Medulla oblongata (tissue), 1 donor: ENCODE data around the gene RASGRF1.
A peak's percentile ranks its signal among the peaks of the same experiment; 100 is the strongest.

ENCODE experiments used
- DNase-seq: peaks from one replicate; pipeline ENCODE4 v3.0.0-alpha.2; 2015; ENCODE audit errors: extremely low spot score

RASGRF1 gene

DNA sequence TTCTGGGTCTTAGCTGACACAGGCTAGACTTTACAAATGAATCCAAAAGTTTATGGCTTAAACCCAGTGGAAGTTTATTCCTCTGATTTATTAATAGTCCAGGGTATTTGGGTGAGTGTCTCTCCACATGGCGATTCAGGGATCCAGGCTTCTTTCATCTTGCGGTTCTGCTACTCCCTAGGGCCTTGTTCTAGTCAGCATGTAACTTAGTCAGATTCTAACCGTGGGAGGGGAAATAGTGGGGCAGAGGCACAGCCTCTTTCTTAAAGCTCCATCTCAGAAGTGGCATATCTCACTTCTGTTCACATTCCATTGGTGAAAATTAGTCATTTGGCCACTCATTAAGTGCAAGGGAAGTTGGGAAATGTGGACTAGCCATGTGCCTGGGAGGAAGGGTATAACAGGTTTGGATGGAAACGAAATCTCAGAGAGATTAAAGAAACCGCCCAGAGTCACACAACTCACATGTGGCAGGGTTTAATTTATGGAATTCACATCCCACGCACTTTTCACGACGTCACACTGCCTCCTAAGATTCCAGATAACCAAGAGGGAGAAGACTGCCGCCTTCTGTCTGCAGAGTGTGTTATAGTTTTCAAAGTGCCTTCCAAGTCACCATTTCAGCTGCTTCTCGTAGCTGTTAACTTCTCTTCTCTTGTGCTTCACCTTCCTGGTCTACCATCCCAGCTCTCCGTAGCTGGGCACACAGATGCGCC is 11.4 kb upstream of the RASGRF1 start:
- DNase-seq = no peak

DNA sequence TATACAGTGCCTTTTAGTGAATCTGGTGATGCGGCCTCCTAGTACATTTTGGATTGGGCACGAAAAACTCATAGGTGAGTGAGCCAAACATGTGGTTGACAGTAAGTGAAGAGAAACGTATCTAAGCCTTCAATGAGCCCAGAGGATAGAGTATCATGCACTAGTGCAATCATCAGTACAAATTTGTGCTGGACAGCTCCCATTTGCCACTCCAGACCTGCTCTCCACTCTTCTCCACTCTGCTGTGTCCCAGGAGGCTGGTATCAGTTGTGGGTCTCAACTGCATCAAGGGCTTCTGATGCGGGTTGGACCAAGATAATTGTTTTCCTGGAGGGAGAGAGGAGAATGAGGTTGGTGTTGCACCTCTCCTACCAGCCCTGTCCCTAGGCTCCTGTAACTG is 9.1 kb upstream of the RASGRF1 start:
- no peak for DNase-seq

DNA sequence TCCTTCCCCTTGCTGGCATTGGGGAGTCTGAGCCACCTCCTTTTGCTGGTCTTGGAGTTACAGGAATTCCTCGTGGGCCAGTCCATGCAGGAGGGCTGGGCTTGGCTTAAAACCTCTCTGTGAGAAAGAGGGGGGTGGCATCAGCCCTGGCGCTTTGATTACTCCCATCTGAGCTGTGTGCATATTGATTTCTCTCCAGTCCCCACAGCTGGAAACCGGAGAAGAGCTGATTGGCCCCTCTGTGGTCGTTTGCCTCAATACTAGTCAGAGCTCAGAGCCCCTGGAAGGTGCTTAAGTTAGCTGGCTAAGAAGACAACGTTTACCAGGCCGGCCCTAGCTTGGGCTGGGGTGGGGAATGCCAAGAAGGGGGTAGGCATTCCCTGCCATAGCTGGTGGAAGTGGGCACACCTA is 4.0 kb upstream of the RASGRF1 start:
- no peak for DNase-seq

DNA sequence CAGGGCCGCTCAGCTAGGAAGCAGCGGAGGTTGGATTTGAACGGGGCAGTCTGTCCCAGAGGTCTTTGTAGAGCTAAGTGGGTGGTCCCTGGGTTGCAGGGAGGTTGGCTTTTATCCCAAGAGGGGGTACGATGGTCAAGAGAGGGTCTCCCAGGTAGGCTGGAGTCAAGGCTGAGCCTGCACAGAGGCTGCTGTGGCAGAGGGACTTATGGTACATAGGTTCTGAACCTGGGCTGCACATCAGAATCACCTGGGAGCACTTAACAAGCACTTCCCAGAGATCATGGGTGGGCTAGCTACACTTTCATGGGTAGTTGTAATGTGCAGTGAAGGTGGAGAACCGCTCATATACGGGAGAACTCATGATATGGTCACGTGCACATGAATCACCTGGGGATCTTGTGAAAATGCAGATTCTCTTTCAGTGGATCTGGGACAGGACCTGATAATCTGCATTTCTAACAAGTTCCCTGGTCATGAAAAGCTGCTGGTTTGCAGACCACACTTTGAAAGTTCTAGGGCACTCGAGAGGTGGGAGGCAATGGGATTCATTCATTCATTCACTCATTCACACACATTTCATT is 2.9 kb upstream of the RASGRF1 start:
- no peak for DNase-seq

DNA sequence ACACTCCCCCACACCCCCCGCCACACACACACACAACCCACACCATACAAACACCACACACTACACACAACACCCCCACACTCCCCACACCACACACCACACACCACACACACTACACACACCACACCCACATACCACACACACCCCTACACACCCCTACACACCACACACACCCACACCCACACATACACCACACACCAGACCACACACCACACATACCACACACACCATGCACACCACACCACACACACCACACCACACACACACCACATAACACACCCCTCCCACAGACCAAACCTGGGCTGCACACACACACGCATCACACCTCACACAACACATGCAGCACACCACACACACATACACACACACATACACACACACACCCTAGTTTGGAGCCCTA is 1.8 kb upstream of the RASGRF1 start:
- no peak for DNase-seq

DNA sequence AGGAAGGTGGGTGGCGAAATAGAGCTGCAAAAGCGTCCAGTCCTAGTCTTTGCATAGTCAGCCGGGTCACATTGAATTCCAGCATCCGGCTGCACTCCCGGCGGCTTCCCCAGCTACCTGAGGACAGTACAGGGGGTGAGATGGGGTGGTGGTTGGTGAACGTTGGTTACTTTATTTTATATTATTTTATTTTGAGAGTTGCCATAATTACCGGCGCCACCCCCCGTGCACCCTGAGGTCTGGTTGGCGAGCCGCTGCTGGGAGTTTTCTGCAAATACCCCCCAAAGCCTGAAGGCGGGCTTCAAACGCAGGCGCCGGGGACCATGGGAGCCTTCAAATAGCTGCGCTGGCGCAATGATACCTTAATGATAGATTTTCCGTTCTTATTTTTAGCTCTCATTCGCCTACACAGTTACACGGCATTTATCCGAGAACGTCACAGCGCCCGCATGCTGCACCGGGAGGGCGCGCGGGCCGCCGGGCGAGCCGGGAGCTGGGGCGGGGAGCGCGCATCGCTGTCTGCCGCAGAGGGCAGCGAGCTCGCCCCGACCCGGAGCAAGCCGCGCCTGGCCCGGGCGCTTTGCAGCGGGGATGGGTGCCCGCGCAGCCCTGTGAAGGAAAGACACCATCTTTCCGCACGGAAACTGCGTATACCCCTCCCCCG is 756 bp upstream of the RASGRF1 start:
- DNase-seq = no peak

DNA sequence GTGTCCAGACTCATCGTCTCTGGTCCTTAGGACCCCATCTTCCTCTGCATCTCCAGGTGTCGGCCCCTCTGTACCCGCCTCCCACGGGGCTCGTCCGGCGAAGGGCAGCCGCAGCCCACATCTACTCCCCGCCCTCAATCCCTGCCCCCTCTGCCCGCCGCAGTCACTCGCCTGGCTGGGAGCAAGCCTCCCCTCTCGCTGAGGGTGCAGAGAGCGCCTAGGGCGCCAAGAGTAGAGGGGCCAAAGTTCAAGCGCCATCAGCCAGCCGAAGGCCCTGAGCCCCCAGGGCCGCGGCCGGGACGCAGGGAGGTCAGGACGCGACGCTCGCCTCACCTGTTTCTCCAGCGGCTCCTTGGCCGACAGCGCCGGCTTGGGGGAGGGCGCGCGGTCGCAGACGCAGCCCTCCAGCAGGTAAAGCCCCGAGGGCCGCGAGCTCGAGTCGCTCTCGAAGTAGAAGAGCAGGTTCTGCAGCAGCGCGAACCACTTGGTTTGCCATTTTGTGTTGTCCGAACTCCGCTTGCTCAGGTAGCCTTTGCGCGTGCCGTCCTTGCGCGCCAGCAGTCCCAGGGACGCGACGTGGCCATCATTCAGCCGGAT is 592 bp downstream of the RASGRF1 start:
- no peak for DNase-seq

DNA sequence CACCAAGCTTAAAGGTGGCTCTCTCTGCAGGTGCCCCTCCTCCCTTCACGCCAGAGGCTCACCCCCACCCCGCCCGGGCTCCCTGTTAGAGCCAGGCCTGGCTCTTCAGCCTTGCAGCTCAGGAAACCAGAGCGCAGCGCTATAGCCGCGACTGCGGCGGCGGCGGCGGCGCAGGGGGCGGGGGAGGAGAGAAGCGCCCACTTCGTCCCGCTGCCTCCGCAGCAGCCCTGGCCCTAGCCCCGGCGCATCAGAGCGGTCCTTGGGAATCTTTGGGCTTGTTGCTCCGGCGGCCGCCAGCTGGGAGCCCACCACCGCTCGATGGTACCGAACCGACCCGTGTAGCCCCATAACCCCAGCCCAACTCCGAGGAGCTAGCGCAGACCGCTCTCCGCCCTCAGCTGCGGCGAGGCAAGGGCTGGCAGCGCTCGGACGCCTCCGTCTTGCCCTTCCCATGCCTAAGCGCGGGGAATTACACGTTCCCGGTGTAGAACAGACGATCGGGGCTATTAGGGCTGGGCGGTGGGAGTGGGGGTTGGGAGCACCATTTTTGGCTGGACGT is 1.2 kb downstream of the RASGRF1 start:
- no peak for DNase-seq

DNA sequence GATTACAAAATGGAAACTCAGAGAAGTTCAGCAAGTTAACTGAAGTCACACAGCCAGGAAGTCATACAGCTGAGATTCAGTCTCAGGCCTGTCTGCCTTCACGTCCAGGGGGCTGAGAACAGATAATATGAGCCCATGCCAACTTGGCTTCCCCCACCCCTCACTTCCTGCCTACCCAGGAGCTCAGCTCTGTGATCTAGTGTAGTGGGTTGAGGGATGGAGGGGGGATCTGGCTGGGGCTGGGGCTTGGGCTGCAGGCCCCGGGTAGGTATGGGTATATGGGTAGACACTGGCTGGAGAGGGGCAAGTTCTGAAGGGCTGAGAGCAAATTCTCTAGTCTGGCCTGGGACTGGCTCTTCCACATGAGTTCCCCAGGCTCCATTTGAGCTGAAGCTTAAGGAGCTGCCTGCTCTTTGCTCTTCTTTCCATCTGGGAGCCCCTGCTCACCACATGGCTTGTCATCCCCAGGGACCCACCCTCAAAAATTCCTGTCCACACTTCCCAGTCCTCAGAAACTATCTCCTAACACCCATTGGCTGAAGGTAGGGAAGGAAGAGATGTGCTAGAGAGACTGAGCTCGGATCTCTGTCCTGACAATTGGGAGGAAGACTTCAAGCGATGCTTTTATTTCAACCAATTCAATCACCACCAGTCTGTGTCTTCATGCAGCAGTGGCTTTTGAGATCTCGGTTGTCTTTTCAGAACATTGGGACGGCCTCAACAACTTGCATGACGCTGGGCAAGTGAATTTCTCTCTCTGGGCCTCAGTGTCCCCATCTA is 2.0 kb downstream of the RASGRF1 start:
- no peak for DNase-seq

DNA sequence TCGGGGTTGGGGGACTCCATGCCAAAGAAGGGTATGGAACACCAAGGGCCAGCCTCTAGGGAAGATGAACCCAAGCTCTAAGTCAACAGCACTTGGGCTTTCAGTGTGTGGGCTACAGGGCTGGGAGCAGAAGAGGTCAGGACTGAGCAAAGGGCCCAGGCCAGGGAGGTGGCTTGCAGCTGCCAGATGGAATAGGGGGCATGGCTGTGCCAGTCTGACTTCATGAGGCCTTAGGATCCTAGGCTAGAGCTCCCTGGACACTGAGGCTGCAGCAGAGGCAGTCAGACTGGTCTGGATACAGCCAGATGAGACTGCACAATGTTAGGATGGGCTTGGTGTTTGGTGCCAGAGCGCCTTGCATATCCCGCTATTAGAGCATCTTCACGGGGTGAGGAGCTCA is 3.8 kb downstream of the RASGRF1 start:
- no peak for DNase-seq

DNA sequence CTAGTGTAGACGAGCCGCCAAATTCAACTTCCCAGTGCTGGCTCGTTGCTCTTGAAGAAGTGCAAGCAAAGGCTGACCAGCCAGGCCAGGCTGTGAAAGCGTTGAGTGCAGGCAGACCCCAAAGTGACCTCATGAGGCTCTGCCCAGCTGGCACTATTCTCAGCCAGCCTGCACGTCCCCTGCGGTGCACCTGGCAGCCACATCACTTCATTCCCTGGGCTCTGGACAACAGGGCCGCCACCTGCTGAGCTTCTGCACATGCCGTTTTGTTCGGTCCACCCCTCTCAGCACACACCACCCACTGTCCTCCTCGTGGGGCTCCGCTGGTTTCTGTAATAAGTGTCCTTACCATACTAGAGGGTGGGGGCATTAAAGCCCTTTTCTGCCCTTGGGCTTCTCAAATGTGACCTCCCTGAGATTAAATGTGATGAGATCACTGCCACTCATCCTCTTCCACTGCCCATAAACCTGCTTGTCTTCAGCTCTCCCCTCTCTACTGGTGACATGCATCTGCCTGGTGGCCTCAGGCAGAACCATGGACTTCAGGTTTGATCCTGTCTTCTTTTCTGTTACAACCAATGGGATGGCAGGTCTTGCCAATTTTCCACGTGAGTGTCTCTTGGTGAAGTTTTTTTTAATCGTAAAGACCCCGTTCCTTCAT is 6.1 kb downstream of the RASGRF1 start:
- DNase-seq = no peak

DNA sequence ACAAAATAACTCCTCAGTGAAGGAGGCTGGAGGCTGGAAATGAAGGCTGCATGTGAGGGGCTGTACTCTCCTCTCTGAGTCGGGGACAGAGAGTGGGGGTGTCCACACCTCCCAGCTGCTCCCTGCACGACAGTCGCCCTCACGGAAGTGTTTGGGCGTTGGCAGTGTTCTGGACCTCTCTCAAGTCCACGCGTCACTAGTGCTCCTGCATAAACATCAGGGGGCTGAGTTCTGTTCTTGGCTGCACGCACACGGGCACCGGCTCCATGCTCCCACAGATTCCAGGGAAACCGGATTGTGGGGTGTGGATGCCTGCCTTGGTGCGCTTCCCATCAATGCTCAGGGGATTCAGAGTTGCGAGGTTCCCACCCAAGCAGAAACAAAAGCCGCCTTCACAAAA is 7.4 kb downstream of the RASGRF1 start:
- no peak for DNase-seq

DNA sequence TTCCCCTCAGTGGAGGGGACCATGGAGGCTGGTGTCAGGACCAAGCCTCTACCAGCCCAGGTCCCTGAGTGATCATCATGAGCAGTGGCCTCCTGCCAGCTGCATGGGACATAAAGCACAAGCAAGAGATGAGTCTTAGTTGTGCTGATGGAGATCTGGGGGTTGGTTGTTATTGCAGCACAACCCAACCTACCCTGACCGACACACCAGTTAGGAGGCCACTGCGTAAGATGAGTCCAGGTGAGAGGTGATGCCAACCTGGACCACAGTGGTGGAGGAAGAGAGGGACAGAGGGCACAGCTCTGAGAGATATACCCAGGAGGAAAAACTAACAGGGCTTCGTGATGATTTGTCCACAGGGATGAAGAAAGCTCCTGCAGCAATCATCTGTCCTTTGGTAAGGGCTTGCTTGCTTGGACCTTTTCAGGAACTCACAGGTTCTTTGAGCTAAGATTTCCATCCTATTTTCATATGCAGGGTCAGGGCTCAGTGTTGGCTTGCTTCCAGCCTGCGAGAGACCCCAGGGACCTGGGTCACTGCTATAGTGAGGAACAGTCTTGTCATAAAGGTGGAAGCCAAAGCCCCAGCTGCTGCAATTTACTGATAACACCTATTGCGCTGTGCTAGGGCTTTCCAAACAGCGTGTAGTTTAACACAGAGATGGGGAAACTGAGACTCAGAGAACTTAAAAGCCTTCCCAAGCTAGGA is 8.1 kb downstream of the RASGRF1 start:
- DNase-seq = no peak

DNA sequence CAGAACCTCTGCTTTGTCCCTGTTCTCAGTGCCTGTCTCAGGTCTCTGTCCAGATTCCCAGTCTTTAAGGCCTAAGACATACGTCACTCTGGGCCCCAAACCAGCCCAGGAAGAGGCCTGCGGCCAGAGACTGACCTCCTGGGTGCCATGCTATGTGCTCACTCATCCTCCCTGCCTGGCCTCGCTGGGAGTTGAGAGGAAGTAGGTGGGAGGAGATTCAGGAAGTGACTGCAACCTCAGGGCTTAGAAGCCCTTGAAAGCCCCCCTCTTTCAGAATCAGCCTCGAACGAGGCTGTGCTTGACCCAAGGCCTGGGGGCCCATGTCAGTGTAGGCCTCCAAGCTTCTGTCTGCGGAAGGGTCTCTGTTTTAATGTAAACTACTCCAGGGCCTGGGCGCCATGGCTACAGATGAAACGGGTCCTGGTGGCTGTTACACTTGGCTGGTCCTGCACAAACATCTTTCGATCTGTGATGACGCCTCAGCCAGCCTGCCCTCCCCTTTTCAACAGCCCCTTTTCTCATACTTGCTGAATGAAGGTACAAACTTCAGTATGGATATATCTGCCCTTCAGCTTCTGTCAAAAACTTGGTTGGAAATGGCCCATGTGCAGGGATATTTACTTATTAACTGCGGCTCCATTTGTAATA is 11.7 kb downstream of the RASGRF1 start:
- DNase-seq = no peak

DNA sequence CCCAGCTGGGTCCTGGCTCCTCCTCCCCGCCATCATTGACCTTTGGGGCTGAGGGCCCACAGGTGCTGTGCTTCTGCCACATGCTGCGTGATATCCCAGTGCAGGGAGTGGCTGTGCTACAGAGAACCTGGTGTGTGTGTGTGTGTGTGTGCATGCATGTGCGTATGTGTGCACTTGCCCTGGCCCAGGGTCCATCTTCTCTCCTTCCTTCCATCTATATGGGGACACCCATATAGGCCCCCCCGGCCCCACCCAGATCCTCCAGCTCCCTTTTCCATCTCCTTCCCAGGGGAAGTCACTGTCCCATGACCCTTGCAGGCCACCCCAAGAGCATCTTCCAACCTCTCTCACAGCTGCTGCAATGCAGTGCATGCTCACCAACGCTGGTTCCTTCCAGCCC is 12.6 kb downstream of the RASGRF1 start:
- DNase-seq = no peak

DNA sequence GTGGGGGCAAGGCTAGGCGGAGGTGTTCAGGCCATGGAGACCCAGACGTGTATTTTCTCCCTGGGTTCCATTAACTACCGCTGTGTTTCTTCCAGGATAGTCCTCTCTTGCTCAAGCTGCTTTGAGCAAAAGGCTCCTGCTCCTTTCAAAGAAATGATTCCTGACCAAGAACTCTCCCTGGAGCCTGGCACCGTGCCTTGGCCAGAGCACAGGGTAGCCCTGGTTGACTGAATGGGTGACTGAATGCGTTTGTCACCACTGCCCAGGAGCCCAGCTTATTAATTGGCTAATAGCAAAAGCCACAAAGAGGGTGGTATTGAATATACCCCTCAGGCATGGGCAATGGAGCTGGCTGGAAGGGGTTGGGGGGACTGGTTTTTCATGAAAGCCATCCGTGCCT is 13.9 kb downstream of the RASGRF1 start:
- peak; percentile 55 for DNase-seq

DNA sequence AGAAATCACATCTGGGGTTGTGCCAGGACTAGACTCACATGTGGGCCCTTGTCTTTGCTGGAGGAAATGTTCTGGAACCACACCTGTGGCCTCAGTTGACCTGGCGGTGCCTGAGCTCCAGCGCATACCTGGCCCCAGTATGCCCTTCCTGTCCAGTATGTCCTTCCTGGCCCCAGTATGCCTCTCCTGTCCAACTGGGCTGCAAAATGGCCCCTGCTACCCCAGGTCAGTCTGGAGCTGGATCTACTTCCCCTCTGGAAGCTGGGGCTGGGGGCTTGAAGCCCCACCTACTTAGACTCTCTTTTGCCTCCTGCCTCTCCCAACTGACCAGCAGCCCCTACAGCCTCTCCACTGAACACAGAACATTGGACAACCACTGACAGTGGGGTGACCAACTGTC is 15.3 kb downstream of the RASGRF1 start:
- no peak for DNase-seq

DNA sequence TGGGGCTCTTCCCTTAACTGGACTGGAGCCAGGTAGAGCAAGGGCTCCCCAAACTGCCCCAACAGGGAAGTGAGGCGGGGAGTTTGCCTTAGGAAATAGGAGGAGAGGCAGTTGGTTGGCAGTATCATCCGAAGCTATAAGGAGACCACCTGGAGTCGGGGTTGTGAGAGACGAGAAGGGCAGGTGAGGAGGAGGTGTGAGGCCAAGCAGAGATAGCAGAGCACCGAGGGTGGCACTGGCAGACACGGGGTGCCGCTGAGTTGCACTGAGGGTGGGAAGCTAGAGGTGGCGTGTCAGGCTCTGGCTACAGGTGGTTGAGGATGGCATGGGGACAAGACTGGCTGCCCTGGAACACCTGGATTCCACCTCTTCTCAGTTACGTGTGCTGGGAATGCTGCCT is 17.2 kb downstream of the RASGRF1 start:
- no peak for DNase-seq

DNA sequence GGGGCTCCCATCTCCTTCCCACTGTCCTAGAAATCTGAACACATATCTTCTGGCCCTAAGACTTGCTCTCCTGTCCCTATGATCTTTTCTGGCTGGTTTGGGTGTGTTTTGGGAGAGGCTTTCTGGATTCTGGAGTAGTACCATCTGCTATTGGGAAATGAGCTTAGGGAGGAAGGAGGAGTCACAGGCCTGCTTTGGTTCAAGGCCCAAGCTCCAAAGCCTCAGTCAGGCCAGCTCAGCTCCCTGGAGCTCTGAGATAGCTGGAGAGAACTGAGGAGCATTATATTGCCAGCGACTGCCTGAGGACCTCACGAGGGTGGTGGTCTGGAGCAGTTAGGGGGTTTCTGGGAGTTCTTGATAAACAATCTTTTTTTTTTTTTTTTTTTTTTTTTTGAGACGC is 18.7 kb downstream of the RASGRF1 start:
- no peak for DNase-seq

DNA sequence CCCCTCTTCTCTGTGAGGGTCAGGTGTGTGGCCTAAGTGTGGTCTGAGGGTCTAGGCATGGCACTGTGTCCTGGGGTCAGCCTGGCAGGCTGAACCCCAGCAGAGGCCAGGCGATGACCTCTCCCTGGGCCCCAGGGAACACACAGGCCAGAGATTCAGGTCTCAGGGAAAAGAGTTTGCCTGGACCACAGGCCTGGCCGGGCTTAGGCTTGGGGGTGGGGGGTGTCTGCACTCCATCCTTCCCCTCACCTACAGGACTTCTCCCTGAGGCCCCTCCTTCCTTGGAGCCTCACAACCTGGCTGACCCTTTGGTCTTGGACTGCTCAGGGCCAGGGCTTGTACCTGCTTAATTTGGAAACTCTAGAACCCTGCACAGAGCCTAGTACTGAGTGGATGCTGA is 21.8 kb downstream of the RASGRF1 start:
- DNase-seq = no peak
